PFSK-1 (cell line): ENCODE results near the gene MIS18A.

ENCODE experiments used
- FOXP2 ChIP-seq: optimal IDR thresholded peaks from 2 replicates; pipeline ENCODE3; 2011; ENCODE audit warnings: borderline replicate concordance, control low read depth, inconsistent platforms; ENCODE audit not compliant: insufficient read depth; ENCODE audit errors: extremely low read length, extremely low read depth
- POLR2AphosphoS5 ChIP-seq: IDR thresholded peaks from 2 replicates; pipeline ENCODE4 v1.6.1; 2012; ENCODE audit warnings: low read depth, mild to moderate bottlenecking, control low read depth, low read length, moderate library complexity
- REST ChIP-seq, 2 experiments: IDR thresholded peaks; 2 replicates each; pipeline versions ENCODE4 v1.6.1 to v1.8.0; 2011 to 2012; ENCODE audit warnings: low read depth in 2 of 2, low read length in 2 of 2, control low read depth in 1 of 2, inconsistent platforms in 1 of 2, mild to moderate bottlenecking in 1 of 2, moderate library complexity in 1 of 2; ENCODE audit not compliant: insufficient read depth in 1 of 2
- SIN3A ChIP-seq: IDR thresholded peaks from 2 replicates; pipeline ENCODE4 v1.6.1; 2012; ENCODE audit warnings: mild to moderate bottlenecking, low read length, moderate library complexity, borderline replicate concordance; ENCODE audit not compliant: insufficient read depth
- TAF1 ChIP-seq: IDR thresholded peaks from 2 replicates; pipeline ENCODE4 v1.6.1; 2012; ENCODE audit warnings: low read length, control low read depth, borderline replicate concordance; ENCODE audit not compliant: insufficient read depth

Gene MIS18A

DNA sequence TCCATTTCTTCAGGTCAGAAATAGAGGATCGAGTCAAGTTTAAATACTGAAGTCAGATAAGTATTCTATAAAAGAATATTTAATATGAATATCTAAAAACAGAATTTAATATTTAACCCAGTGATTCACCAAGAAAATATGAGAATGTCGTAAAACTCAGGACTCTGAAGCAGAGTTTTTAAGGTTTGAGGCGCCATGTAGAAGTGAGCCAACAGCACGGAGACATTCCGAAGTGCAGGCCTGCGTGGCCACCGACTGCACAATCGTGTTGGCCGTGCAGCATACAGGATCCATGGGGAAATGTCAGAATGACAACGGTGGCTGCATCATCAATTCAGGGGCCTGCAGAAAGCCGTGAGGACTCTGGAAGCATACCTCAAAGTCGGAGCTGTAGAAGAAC lies 43.3 kb upstream of the MIS18A start:
- no peak for TF ChIP-seq TAF1
- no peak for TF ChIP-seq SIN3A
- TF ChIP-seq POLR2AphosphoS5, result no peak

GRCh38 chr21:32321480-32321879 lies 42.6 kb upstream of the MIS18A start:
- TF ChIP-seq SIN3A (no peak), REST (IDR thresholded peaks at IDR 0.05; ENCODE audit: insufficient read depth in 1 of 2, low read depth in 2 of 2, low read length in 2 of 2) (no peak), TAF1 (no peak), POLR2AphosphoS5 (no peak), FOXP2 (no peak)

DNA sequence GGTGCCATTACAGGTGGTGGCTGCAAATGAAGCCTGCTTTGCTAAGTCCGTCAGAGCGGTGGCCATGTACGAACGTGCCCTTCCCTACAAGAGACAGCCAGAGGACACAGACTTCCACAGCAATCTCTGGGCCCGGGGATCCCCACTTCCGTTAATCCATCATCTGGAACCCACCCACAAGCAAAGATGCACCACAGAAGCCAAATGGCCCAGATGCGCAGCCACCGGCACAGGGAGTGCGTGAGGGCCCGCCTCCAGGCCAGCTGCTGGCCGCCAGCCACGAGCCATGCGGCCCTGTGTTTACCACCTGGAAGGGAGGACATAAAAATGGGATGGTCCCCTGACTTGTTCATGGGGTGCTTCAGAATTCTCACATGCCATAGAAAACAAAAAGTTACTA lies 41.9 kb upstream of the MIS18A start:
- TF ChIP-seq POLR2AphosphoS5 (no peak), REST (IDR thresholded peaks at IDR 0.05; ENCODE audit: insufficient read depth in 1 of 2, low read depth in 2 of 2, low read length in 2 of 2) (no peak), FOXP2 (no peak), TAF1 (no peak), SIN3A (no peak)

DNA sequence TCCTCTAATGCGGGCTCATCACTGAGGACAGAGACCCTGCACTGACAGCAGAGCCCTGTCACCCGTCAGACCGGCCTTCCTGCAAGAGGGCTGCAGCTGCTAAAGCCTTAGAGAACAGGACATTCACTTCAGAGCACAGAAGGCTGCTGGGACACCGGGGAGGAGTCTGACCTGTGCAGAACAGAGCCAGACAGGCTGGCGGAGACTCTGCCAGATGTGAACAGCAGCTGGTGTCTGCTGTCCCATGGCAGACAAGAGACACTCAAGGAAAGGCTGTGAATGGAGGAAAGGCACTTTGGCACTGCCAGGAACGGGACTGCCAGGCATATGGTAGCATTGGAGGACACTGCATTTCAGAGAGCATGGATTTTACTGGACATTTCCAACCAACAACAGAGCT lies 41.2 kb upstream of the MIS18A start:
- TF ChIP-seq SIN3A (no peak), POLR2AphosphoS5 (no peak), REST (IDR thresholded peaks at IDR 0.05; ENCODE audit: insufficient read depth in 1 of 2, low read depth in 2 of 2, low read length in 2 of 2) (no peak), TAF1 (no peak), FOXP2 (no peak)

DNA sequence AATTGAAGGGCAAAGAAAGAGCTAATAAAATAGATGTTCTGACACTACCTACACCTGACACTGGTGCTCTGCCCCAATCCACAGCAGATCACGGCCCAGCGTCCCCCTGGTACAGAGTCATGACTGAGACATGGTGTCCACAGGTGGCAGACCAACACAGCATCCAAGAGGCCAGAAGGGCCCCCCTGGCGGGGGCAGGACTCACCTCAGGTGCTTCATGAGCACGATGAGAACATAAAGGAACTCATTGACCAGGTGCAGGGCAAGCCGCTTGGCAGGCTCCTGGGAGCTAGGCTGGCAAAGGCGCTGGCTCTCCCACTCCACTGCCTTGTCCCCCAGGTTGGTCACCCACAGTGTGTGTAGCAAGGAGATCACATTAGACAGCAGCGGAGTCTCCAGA lies 40.2 kb upstream of the MIS18A start:
- TF ChIP-seq REST (IDR thresholded peaks at IDR 0.05; ENCODE audit: insufficient read depth in 1 of 2, low read depth in 2 of 2, low read length in 2 of 2) (no peak), TAF1 (no peak), FOXP2 (no peak), SIN3A (no peak), POLR2AphosphoS5 (no peak)
